Spleen (tissue), 11 donors: ENCODE data around the gene CSHL1. TPM values are rescaled to one million over a fixed set of nuclear protein-coding genes. Genes with fewer than 3 reads are reported as not detected.
A peak's percentile ranks its signal among the peaks of the same experiment; 100 is the strongest.

Experiments used
- DNase-seq: peaks from one replicate; pipeline ENCODE4 v3.0.0-alpha.2; 2020
- H3K27ac ChIP-seq, 8 donors: fragments of 200-600 bp; sonication (generic) in 7 of 8; 1 replicate in 4 of 8; 2 replicates in 4 of 8; pipeline versions ENCODE4 v1.5.0 to v1.8.0; 2016 to 2021; ENCODE audit warnings: inconsistent platforms in 4 of 8, mild to moderate bottlenecking in 4 of 8, moderate library complexity in 1 of 8
- H3K27me3 ChIP-seq, 7 donors: fragments of 200-600 bp; sonication (generic) in 6 of 7; replicated peaks in 1 of 7; 1 replicate in 4 of 7; 2 replicates in 3 of 7; pipeline versions ENCODE4 v1.5.0 to v1.8.0; 2016 to 2021; ENCODE audit warnings: inconsistent platforms in 3 of 7, mild to moderate bottlenecking in 1 of 7
- H3K36me3 ChIP-seq, 6 donors: fragments of 200-600 bp; sonication (generic) in 5 of 6; 1 replicate in 4 of 6; 2 replicates in 2 of 6; pipeline versions ENCODE4 v1.5.0 to v1.8.0; 2016 to 2021; ENCODE audit warnings: inconsistent platforms in 2 of 6
- H3K4me1 ChIP-seq, 6 donors: fragments of 200-600 bp; sonication (generic) in 5 of 6; 1 replicate in 3 of 6; 2 replicates in 3 of 6; pipeline versions ENCODE4 v1.5.0 to v1.8.0; 2016 to 2021; ENCODE audit warnings: inconsistent platforms in 3 of 6
- H3K4me3 ChIP-seq, 8 donors: fragments of 200-600 bp; sonication (generic) in 7 of 8; 1 replicate in 4 of 8; 2 replicates in 4 of 8; pipeline versions ENCODE4 v1.5.0 to v1.8.0; 2016 to 2021; ENCODE audit warnings: inconsistent platforms in 4 of 8, mild to moderate bottlenecking in 4 of 8, moderate library complexity in 2 of 8
- H3K9me3 ChIP-seq, 8 donors: fragments of 200-600 bp; sonication (generic) in 7 of 8; 1 replicate in 4 of 8; 2 replicates in 4 of 8; pipeline versions ENCODE4 v1.5.0 to v1.8.0; 2016 to 2021; ENCODE audit warnings: inconsistent platforms in 4 of 8
- CTCF ChIP-seq, 11 experiments: fragments of 200-600 bp in 7 of 11; fragments of 450-650 bp in 4 of 11; sonication (generic) in 4 of 11; IDR thresholded peaks in 8 of 11; conservative IDR thresholded peaks in 3 of 11; 1 replicate in 7 of 11; 2 replicates in 4 of 11; pipeline versions ENCODE4 v1.4.0 to v1.8.0; 2016 to 2021; ENCODE audit warnings: antibody characterized with exemption in 11 of 11, inconsistent platforms in 4 of 11, mild to moderate bottlenecking in 1 of 11
- POLR2A ChIP-seq, 3 donors: fragments of 450-650 bp; IDR thresholded peaks; one replicate each; pipeline ENCODE4 v1.5.1; 2017; ENCODE audit warnings: antibody characterized with exemption in 3 of 3, mild to moderate bottlenecking in 1 of 3
- POLR2AphosphoS5 ChIP-seq, 3 donors: sonication (generic); formaldehyde crosslinking; IDR thresholded peaks; one replicate each; pipeline ENCODE4 v1.5.1; 2017; ENCODE audit warnings: antibody characterized with exemption in 3 of 3
- WGBS, 5 donors: extraction: QIAGEN DNeasy Blood & Tissue Kit in 3 of 5; methylation state at CpG; one replicate each; pipeline versions ENCODE4 v1.1.5 to v1.1.7; 2013 to 2018; 5-methylcytosine and 5-hydroxymethylcytosine counted together
- intact Hi-C: fragments of 100-400 bp; cut with DNase I; formaldehyde crosslinking; loops from one replicate; pipeline ENCODE4 v1.15.0; 2023; ENCODE audit warnings: low total_unique reads
- polyA plus RNA-seq, 3 donors: library from polyadenylated mRNA; stranded (reverse); fragments of 200-250 nt; gene quantifications; one replicate each; pipeline ENCODE4 v1.2.1, GENCODE V29; 2013
- total RNA-seq, 7 donors: library from RNA; depleted of rRNA in 3 of 7; stranded (reverse); fragments of >200 nt in 3 of 7; fragmentation: NEBNext Ultra II Directional in 4 of 7; extraction: Animal tissue kit (Norgen Biotek cat#: 25700) in 4 of 7; gene quantifications; one replicate each; pipeline versions ENCODE4 v1.1.0 to v1.2.1, GENCODE V29; 2016 to 2021
- donor health status: healthy with polysubstance abuse.
- donor health status: DM: no; HTN: no; CAD: no; lungs with moderate emphysema.
- donor health status: DM: no; HTN: no; CAD: no.
- donor health status: Bipolar disorder and iron deficiency.
- donor health status: healthy.
- donor health status: DM: no; HTN: no; CAD: no.
- donor health status: DM: yes; HTN: yes; CAD: no.

The CSHL1 gene
- total and polyA plus RNA-seq, 10 donors = 0.06 TPM; not detected in 9

DNA sequence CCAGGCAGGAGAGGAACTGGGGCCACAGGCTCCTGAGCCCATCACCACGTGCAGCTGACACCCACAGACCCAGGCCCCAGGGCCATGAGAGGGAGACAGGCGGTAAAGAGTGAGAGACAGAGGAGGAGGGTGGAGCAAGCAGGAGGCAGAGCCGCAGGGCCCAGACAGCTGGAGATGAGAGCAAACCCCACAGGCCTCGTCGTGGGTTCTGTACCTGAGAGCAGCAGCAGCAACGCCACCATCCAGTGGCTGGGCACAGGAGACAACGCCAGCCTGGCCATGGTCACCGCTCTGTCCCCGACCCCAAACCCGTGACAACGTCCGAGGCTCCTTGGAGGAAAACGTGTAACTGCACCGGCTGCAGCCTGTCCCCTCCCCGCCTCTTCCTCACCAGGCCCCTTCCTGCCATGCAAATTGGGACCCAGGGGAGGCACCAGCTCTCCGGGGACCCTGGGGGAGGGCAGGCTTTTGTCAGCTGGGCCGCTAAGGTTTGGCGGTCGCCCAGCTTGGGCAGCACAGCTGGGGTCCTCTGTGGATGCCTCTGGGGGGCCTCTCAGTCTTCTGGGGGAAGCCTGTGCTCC lies 21.0 kb upstream of the CSHL1 start, which contains the start of gene CD79B:
TSS of gene CD79B (minus strand) at position 351 of the 581 bp plus-strand sequence. CDS start at position 281, 70 bp downstream.
- intact Hi-C loops = no loop called here
- peak; percentile 94 for DNase-seq
- TF ChIP-seq POLR2A (IDR thresholded peaks at IDR 0.05) (no peak), POLR2AphosphoS5 (IDR thresholded peaks at IDR 0.05) (peak; percentile 68 to 83 (median 77))
- Histone ChIP-seq H3K27me3 (no peaks in the 10 kb centered on the region), H3K4me1 (peaks cover 33 to 87% (median 73%) of the 10 kb centered on the region in 6 donors), H3K27ac (peak within 1 kb of the TSS; percentile 80 to 94 (median 86)), H3K36me3 (peaks cover 0 to 40% (median 19%) of the 10 kb centered on the region in 6 donors), H3K4me3 (peak within 1 kb of the TSS; percentile 51 to 95 (median 72)), H3K9me3 (no peaks in the 10 kb centered on the region)
- WGBS, 5 donors = 11 to 32% (median 16%) methylated on average over 18 to 19 of the region's 19 CpGs

GRCh38 chr17:63930951-63931575 lies 20.0 kb upstream of the CSHL1 start:
- Histone ChIP-seq H3K4me1 (peaks cover 37 to 97% (median 83%) of the 10 kb centered on the region in 6 donors), H3K36me3 (peaks cover 0 to 41% (median 19%) of the 10 kb centered on the region in 6 donors), H3K27me3 (no peaks in the 10 kb centered on the region), H3K27ac (peak overlapping the region; percentile 80 to 94 (median 86)), H3K4me3 (peak overlapping the region; percentile 51 to 95 (median 72)), H3K9me3 (no peaks in the 10 kb centered on the region)
- DNase-seq = peak; percentile 97
- intact Hi-C loops = no loop called here
- peak; percentile 61 to 80 (median 78) for TF ChIP-seq POLR2AphosphoS5 (IDR thresholded peaks at IDR 0.05)
- no peak for TF ChIP-seq POLR2A (IDR thresholded peaks at IDR 0.05)
- WGBS, 5 donors = 18 to 26% (median 21%) methylated on average over 6 to 16 of the region's 16 CpGs

DNA sequence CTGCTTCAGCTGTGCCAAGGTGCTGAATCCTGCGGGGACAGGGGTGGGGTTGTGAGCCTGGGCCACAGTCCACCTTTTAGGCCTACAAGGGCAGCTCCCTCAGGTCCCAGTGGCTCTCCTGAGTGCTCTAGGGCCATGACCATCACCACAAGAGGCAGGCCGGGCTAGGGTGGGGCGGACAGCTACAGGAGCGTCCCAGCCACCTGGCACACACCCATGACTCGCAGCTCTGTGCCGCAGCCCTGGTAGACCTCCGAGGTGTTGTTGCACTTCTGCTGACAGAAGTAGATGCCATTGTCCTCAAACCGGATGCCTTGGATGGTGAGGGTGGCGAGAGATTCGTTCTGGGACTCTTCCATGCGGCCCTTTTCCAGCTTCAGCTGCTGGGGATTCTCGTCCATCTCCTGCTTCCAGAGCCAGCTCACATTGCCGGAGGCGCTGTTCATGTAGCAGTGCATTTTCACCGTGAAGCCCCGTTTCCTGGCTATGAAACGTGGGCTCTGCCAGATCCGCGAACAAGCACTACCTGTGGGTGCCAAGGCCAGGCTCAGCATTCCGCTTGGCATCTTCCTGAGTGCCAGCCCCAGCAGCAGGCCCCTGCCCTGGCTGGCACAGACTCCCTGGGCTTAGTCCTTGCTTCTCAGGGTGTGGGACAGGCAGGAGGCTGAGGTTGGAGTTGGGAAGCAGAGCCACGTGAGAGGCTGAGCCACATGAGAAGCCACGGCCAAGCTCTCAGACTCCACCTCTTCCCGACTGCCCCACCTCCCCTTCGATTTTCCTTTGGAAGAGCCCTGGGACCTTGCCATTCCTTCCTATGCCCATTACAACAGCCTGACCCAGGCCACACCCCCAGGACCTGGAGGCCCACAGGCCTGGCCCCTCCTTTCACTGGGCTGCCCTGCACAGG lies 19.1 kb upstream of the CSHL1 start:
- TF ChIP-seq POLR2AphosphoS5 (IDR thresholded peaks at IDR 0.05) = peak; percentile 60 to 81 (median 70)
- no peak for TF ChIP-seq POLR2A (IDR thresholded peaks at IDR 0.05)
- TF ChIP-seq CTCF (IDR thresholded peaks at IDR 0.05 in 8 of 11, conservative IDR thresholded peaks at IDR 0.05 in 3 of 11) = no peak
- intact Hi-C loops = loop anchor here (10.0 kb wide), 1 partner anchor 55 kb away; no protein-coding TSS in a partner anchor
- Histone ChIP-seq H3K9me3 (no peaks in the 10 kb centered on the region), H3K27ac (peak overlapping the region; percentile 80 to 94 (median 86)), H3K4me3 (peak overlapping the region; percentile 51 to 95 (median 72)), H3K36me3 (peaks cover 0 to 41% (median 19%) of the 10 kb centered on the region in 6 donors), H3K27me3 (no peaks in the 10 kb centered on the region), H3K4me1 (peaks cover 37 to 100% (median 90%) of the 10 kb centered on the region in 6 donors)
- WGBS, 5 donors = 64 to 82% (median 69%) methylated on average over 17 to 24 of the region's 24 CpGs
- peak; percentile 84 for DNase-seq

GRCh38 chr17:63928966-63929695 lies 18.1 kb upstream of the CSHL1 start:
- Histone ChIP-seq H3K36me3 (peaks cover 0 to 41% (median 19%) of the 10 kb centered on the region in 6 donors), H3K4me1 (peaks cover 41 to 100% (median 87%) of the 10 kb centered on the region in 6 donors), H3K27ac (peak overlapping the region; percentile 51 to 94 (median 86)), H3K4me3 (peak overlapping the region; percentile 51 to 95 (median 72)), H3K9me3 (no peaks in the 10 kb centered on the region), H3K27me3 (no peaks in the 10 kb centered on the region)
- DNase-seq = peak; percentile 74
- WGBS, 5 donors = 78 to 95% (median 86%) methylated on average over 10 of the region's 10 CpGs
- intact Hi-C loops = loop anchor here (10.0 kb wide), 1 partner anchor 56 kb away; no protein-coding TSS in a partner anchor
- no peak for TF ChIP-seq CTCF (IDR thresholded peaks at IDR 0.05 in 8 of 11, conservative IDR thresholded peaks at IDR 0.05 in 3 of 11)
